GM18499 (cell line): ENCODE data around the gene DGKI.
"Not testable (repeated sequence)": the region's sequence is repeated elsewhere in the genome, so short reads cannot be mapped to it uniquely, and the experiment has no call there.

ENCODE experiments used
- ATAC-seq: cut with Tn5 transposase; IDR thresholded peaks from one replicate; pipeline ENCODE4 v1.9.1; 2021; ENCODE audit warnings: moderate number of reproducible peaks; ENCODE audit not compliant: insufficient read depth, unreplicated experiment

The DGKI gene

GRCh38 chr7:137839903-137840779, 6.6 kb downstream of the DGKI start:
- ATAC-seq, result no peak

- ATAC-seq, result no peak
These were observed 8.0 kb downstream of the DGKI start for GRCh38 chr7:137838706-137839315.

- no peak for ATAC-seq
These were observed 10.2 kb downstream of the DGKI start for GRCh38 chr7:137836541-137836940.

GRCh38 chr7:137836113-137836509, 10.7 kb downstream of the DGKI start:
- no peak for ATAC-seq

- no peak for ATAC-seq
These were observed 11.2 kb downstream of the DGKI start for GRCh38 chr7:137835486-137836112.

GRCh38 chr7:137834552-137834951, 12.2 kb downstream of the DGKI start:
- no peak for ATAC-seq

GRCh38 chr7:137832990-137833389, 13.8 kb downstream of the DGKI start:
- ATAC-seq, result not testable (repeated sequence)

- ATAC-seq, result no peak
These were observed 14.4 kb downstream of the DGKI start for GRCh38 chr7:137832382-137832781.

GRCh38 chr7:137831555-137831954, 15.2 kb downstream of the DGKI start:
- not testable (repeated sequence) for ATAC-seq

- no peak for ATAC-seq
These were observed 17.3 kb downstream of the DGKI start for GRCh38 chr7:137829337-137829992.

- ATAC-seq, result no peak
These were observed 18.3 kb downstream of the DGKI start for GRCh38 chr7:137828456-137828855.

GRCh38 chr7:137825489-137825888, 21.3 kb downstream of the DGKI start:
- ATAC-seq, result no peak

GRCh38 chr7:137820677-137821420, 25.9 kb downstream of the DGKI start:
- no peak for ATAC-seq

GRCh38 chr7:137820156-137820555, 26.6 kb downstream of the DGKI start:
- ATAC-seq, result no peak

- ATAC-seq, result no peak
These were observed 28.7 kb downstream of the DGKI start for GRCh38 chr7:137818036-137818435.

- no peak for ATAC-seq
These were observed 30.0 kb downstream of the DGKI start for GRCh38 chr7:137816696-137817320.

GRCh38 chr7:137813541-137813940, 33.2 kb downstream of the DGKI start:
- ATAC-seq, result no peak

GRCh38 chr7:137810248-137810647, 36.5 kb downstream of the DGKI start:
- ATAC-seq, result no peak

GRCh38 chr7:137804836-137805235, 41.9 kb downstream of the DGKI start:
- no peak for ATAC-seq

- ATAC-seq, result no peak
These were observed 45.3 kb downstream of the DGKI start for GRCh38 chr7:137801491-137801890.
